Spleen (tissue), 7 donors: ENCODE data around the gene SLC38A7.

ENCODE experiments used
- CTCF ChIP-seq, 11 experiments: fragments of 200-600 bp in 7 of 11; fragments of 450-650 bp in 4 of 11; sonication (generic) in 4 of 11; IDR thresholded peaks in 8 of 11; conservative IDR thresholded peaks in 3 of 11; 1 replicate in 7 of 11; 2 replicates in 4 of 11; pipeline versions ENCODE4 v1.4.0 to v1.8.0; 2016 to 2021; ENCODE audit warnings: antibody characterized with exemption in 11 of 11, inconsistent platforms in 4 of 11, mild to moderate bottlenecking in 1 of 11
- POLR2AphosphoS5 ChIP-seq, 3 donors: sonication (generic); formaldehyde crosslinking; IDR thresholded peaks; one replicate each; pipeline ENCODE4 v1.5.1; 2017; ENCODE audit warnings: antibody characterized with exemption in 3 of 3
- donor health status: DM: no; HTN: no; CAD: no; lungs with moderate emphysema.
- donor health status: DM: no; HTN: no; CAD: no.
- donor health status: DM: no; HTN: no; CAD: no.

GRCh38 chr16:58730724-58731370 lies 46.3 kb upstream of the SLC38A7 start:
- TF ChIP-seq CTCF (IDR thresholded peaks at IDR 0.05 in 8 of 11, conservative IDR thresholded peaks at IDR 0.05 in 3 of 11), result no peak
- no peak for TF ChIP-seq POLR2AphosphoS5 (IDR thresholded peaks at IDR 0.05)
